GM18508 (cell line): ENCODE results near the gene DPY19L2.
"Not testable (repeated sequence)": the region's sequence is repeated elsewhere in the genome, so short reads cannot be mapped to it uniquely, and the experiment has no call there.

Experiments used
- ATAC-seq: cut with Tn5 transposase; IDR thresholded peaks from one replicate; pipeline ENCODE4 v1.9.1; 2021; ENCODE audit warnings: moderate number of reproducible peaks; ENCODE audit not compliant: insufficient read depth, unreplicated experiment

Gene DPY19L2

DNA sequence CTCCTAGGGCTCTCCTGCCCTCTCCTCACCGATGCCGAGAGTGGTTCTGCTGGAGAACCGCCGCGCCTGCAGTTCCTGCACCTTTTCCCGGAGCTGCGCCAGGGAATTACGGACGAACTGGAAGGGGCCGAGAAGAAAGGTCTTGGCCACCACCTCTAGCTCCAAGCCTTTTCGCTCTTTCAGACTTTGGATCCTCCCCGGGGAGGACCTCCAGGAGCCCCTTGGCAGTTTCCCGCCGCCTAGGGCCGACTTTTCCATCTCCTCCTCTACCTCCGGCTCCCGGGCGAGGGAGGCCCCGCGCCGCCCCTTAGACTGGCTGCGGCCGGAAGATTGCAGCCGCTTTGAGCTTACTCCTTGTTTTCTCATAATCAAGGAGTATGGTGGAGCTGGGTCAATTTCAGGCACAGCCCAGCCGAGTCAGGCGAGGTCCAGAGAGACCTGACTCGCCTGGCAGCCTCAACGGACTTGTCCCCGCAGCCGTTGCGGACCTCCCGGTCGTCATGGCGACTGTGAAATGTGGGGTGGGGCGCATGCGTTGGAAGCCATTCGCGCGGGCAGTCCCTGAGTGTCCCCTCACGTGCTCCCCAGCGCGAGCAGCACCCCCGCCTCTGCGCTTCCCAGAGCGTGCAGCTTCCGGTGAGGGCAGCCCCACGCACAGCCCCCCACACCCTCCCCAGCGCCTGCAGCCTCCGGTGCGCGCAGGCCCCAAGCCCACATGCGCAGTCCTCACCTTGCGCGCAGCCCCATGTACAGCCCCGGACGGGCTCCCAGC is at the start of gene DPY19L2:
Gene DPY19L2 (minus strand): TSS at position 466 of the 772 bp plus-strand sequence. CDS start 100 bp downstream, at position 366.
- no peak for ATAC-seq

DNA sequence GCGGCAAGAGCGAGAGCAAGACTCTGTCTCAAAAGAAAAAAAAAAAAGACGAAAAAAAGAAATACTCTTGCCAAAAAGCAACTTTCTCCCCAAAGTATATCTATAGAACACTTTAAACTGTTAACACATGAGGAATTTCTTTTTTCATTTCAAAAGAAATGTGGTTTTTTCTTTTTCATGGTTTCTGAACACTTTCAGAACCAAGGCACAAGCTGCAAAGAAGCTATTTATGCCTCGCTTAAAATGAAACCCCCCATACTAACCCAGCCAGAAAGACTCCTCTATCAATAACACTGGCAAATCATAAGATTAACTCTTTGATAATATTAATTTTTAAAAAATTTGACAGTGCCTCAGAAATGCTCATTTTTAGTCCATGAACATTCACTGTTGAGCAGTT is 48.6 kb upstream of the DPY19L2 start:
- ATAC-seq: not testable (repeated sequence)

DNA sequence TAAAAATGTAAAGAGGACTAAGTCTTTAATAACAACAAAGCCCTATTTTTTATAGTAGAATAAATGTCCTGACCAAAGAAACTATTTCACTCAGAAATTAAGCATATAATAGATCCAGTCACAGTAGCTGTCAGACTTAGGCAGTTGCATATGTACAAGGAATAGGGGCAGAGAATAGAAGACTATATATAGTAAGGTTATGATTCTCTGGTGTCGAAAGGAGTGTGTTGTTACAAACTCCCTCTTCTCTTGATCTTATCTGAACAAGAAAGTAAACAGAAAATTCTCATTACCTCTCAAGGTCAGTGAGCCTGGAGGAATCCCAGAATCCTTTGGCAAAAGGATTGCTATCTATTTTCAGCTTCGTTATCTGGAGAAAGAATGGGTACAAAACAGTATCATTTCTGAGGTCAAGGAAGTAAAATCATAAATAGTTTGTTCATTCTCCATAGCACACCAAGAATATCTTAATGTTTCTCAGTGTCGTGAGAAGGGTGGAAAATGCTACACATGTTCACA is 46.9 kb upstream of the DPY19L2 start:
- ATAC-seq: not testable (repeated sequence)

DNA sequence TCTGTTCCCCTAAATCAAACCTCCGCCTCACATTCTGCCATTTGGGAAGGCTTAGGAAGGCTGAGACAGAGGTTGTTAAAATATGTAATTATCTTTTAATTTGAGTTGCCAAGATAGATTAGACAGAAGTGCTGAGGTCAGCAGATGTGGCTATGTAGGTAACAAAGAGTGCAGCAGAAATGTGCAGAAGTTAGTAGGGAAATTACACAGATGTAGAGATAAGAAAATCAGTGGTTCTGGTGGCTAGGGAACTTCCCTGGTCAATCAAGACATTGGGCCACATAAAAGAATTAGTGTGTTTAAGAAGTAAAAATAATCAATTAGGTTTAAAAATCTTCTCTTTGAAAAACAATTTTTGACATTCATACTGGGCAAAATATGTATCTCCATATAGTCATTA is 46.1 kb upstream of the DPY19L2 start:
- not testable (repeated sequence) for ATAC-seq

DNA sequence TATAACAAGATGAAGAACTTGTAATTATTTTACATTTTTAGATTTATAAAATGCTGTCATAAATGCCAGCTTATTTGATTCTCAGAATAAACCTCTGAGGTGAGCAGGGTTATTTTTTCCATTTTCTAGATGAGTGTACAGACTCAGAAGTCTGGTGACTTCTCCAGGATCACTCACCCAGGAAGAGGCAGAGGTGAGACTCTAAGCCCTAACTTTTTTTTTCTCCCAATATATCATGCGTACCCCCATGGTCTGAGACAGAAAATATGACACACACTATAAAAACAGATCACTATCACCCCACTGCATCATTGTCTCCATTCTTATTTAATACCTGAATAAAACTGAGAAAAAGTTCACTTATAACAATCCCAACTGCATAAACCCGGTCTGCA is 45.4 kb upstream of the DPY19L2 start:
- ATAC-seq: not testable (repeated sequence)

DNA sequence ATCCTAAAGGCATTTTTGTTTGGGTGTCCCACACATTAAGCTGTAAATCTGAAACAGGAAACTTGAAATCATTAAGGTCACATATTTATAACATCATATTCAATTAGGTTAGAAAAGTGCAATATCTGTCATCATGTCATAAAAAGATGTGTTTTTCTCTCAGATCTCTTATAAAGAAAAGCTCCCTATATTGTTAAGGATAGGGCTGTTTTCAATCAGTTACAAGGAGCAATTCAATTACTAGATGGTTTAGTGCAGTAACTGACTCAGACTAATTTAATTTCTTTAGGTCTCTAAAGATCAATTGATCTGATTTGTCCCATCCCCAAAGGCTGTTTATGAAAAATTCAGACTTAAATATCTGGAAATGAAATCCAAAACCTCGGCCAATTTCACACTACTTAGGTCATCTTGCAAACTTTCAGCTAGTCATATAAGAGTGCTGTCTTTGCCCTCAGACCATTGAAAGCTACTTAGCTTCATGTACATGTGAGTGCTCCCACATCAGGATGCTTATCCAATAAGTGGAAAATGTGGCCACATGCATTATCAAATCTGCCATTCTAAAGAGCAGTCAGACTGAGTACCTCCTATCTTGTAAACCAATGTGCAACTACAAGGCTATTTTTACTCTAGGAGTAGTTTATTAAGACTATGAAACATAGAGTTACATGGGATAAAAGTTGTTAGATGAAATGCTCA is 44.8 kb upstream of the DPY19L2 start:
- ATAC-seq: not testable (repeated sequence)

DNA sequence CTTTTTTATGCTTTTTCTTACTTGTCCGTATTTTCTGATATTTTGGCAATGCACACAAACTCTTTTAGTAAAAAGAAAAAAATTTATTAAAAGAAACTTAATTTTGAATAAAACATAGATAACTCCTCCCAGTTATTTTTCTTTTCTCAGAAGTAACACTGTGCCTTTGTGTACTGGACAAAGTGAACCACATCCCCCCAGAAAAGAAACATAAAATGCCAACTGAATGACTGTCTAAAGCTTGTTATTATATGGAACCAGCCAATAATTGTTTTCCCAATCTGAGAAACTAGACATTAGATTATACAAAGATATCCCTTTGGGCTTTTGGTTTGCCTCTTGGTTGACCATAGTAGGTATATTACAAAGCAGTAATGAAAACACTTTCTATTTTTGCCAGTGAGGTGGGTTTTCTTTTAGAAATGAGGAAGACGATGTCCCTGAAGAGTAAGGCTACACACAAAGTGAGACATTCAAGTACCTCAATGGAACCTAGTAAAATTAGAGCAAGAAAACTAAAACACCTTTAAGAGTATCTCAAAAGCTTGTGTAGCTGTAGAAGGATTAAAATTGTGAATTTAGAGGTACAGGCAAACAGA is 44.2 kb upstream of the DPY19L2 start:
- not testable (repeated sequence) for ATAC-seq

DNA sequence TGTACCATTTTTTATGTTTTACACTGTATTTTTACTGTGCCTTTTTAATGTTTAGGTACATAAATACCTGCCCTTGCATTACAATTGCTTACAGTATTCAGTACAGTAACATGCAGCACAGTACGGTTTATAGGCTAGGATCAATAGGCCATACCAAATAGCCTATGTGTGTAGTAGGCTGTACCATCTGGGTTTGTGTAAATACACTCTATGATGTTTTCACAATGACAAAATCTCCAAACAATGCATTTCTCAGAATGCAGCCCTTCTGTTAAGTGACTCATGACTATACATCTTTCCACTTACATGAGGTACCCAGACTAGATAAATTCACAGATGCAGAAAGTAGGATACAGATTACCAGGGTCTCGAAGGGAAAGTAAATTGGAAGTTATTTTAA is 43.0 kb upstream of the DPY19L2 start:
- ATAC-seq: not testable (repeated sequence)

DNA sequence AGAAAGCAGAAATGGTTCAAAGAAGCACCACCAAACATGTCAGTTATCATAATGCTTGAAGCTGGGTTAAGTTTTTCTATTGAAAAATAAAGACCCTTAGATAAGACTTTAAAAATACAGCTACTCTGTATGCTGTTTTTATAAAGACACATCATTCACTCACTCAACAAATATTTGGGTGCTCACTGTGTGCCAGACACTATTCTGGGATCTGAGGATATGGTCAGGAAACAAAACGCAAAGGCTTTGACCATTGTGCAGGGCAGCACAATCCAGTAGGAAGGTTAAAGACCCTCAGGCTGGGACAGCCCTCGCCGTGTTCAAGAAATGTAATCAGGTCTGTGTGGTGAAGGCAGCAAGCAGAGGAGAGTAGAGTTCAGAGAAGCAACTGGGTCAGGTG is 38.0 kb upstream of the DPY19L2 start:
- no peak for ATAC-seq

DNA sequence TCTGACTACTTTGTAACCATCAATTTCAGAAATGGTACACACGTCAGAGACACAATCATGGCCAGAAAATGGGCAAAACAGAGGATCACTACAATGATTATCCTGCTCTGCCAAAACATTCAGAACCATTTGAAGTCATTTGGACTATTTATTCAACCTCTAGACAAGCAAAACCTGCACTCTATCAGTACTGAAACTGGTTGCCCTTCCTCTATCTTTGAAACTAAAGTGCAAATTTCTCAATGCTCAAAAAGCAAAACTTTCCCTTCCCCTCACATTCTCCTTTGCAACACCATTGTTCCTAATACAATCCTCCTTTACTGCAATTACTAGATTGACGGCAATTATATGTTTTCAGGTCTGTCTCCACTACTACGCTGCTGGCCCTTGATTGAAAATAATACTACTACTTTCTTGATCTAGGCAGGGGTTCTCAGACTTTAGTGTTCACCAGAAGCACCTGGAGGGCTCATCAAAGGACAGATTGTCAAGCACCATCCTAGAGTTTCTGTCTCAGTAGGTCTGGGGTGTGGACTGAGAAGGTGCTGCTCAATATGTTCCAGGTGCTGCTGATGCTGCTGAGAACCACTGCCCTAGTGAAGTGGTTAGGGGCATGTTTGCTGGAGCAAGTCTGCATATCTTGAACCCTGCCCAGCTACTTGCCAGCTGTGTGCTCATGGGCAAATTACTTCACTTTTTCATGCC is 31.5 kb upstream of the DPY19L2 start:
- not testable (repeated sequence) for ATAC-seq

DNA sequence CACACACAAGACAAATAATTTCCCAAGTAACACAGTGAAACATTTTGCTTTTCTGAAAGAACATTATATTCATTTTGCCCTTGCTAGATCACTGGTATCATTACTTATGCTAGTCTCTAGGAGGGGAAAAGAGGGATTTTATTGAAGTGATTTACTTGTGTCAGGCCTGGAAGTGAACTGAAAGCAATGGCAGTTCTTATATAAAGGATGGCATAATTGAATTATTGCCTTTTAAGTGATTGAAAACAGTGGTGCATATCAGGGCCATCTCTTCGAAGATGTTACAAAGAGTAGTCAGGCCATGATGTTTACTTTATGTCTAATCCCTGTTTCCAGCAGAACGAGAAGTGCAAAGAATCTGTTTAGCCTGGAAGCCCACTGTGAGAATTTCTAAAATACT is 30.7 kb upstream of the DPY19L2 start:
- ATAC-seq: not testable (repeated sequence)

DNA sequence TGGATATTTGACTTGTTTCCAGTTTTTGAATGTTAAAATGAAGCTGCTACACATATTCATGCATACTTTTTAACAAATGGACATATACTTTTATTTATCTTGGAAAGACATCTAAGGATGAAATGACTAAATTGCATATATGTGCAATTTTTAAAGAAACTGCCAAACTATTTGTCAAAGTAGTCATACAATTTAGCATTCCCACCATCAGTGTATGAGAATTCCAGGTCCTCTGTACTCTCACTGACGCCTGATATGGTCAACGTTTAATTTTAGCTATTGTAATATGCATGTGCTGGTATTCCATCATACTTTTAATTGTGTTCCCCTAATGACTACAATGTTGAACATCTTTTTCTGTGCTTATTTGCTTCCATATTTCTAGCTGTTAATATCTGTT is 22.5 kb upstream of the DPY19L2 start:
- ATAC-seq: not testable (repeated sequence)

DNA sequence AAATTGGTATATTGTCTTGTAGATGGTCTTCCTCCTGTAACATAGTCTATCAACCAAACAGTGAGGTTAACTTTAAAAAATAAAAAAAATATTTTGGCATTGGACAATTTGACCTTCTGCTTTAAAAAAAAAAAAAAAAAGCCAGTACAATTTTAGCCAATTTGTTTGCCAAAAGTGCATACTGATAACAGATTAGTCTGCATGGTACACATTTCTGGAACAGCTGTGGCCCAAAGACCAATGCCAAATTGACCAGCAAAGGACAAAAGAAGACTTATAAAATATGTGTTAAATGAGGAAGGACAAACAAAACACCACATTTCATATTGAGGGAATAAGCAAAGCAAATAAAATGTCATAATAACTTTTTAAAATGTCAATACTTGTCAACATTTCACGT is 20.8 kb upstream of the DPY19L2 start:
- ATAC-seq: not testable (repeated sequence)

DNA sequence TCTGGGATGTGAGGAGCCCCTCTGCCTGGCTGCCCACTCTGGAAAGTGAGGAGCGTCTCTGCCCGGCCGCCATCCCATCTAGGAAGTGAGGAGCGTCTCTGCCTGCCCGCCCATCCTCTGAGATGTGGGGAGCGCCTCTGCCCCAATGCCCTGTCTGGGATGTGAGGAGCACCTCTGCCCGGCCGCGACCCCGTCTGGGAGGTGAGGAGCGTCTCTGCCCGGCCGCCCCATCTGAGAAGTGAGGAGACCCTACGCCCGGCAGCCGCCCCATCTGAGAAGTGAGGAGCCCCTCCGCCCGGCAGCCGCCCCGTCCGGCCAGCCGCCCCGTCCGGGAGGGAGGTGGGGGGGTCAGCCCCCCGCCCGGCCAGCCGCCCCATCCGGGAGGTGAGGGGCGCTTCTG is 18.3 kb upstream of the DPY19L2 start:
- ATAC-seq: not testable (repeated sequence)

DNA sequence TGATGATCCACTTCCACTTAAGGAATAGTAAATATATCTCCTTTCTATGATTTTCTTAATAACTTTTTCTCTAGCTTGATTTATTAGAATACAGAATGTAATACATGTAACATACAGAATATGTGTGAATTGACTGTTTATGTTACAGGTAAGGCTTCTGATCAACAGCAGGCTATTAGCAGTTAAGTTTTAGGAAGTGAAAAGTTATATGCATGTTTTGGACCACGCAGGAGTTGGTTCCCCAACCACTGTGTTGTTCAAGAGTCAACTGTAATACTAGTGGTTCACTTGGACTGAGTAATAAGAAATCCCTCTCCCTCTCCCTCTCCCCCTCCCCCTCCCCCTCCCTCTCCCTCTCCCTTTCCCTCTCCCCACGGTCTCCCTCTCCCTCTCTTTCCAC is 17.5 kb upstream of the DPY19L2 start:
- ATAC-seq: not testable (repeated sequence)

DNA sequence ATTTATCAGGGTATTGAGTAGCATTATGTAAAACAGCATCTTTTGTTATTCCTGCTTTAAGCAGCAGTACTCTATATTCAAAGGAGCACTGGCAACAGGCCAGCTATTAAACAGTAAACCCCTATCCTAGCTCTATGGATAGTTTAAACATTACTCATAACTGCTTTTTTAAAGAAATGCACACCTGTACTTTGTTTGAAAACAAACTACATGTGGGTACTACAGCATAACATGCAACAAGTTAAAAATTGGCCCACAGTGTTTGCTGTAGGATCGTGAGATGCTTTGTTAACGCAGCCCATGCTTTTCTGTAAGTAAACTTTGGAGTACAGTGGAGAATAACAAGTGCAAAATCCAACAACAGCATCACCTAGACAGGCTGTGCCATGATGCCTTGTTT is 14.3 kb upstream of the DPY19L2 start:
- ATAC-seq: not testable (repeated sequence)

DNA sequence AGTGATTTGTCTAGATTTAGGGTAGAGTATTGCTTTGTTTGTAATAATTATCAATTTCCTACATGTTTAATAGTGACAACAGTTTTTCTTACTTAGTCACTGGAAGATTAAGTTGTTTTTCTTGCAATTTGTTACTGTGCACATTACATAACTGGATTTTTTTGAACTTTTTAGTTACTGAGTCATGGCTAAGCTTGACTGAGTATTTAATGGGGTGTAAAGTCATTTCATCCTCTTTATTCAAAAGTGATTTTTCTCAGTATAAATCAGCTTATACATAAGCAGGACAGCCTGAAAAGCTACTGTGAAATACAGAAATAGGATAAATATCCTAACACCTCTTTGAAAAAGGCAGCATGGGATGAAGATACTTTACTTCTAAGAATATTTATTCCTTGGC is 12.5 kb upstream of the DPY19L2 start:
- not testable (repeated sequence) for ATAC-seq

DNA sequence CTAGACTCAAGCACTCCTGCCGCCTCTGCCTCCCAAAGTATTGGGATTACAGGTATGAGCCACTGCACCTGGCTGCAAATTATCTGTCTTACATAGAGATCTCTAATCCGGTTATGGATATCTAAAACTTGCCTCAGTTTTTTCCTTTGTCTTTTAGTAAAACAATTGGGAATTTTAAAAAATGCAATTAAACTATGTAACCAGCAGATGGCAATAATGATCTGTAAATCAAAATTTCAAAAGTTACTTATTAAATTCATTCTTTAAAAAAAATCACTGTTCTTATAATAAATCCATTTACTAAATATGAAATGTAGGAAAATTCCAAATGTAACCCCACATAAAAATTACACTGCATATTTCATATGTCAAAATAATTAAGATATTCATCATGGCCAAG is 4.3 kb upstream of the DPY19L2 start:
- not testable (repeated sequence) for ATAC-seq

DNA sequence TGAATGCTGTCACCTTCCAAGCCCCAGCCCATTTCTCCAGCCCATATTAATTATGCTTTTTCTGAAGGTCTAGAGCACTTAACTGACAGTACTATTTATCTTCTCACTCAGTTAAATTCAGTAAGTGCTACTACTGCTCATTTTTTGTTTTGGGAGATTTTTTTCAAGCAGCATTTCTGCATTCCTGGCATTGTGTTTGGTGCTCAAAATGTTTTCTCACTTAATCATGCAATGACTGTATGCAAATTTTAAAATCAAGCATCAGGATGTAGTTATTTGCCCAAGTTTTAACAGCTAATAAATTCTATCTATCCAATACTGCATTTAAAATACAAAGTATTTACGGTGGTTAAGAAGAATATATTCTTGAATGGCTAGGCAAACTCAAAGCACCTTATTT is 1.6 kb upstream of the DPY19L2 start:
- ATAC-seq: not testable (repeated sequence)

DNA sequence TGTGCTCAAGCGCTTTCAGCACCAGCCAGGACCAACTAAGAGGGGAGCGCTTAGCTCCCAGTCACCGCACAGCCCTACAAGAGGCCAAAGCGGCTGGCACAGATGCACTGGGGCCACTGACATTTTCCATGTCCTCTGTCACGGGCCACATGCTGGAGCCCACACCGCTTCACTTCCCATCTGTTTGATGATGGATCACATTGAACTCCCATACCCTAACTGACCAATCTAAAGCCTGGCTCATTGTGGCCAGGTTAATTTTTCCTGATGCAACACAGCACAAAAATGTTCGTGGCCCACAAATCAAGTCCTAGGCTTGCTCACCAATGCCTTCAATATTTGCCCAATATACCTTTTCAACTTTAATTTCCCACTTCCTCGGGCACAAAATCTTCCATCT is 1.1 kb upstream of the DPY19L2 start:
- not testable (repeated sequence) for ATAC-seq
